ENCODE data around the gene TTLL11. TPM values are rescaled to one million over a fixed set of nuclear protein-coding genes. Genes with fewer than 3 reads are reported as not detected.

TTLL11 gene
- total RNA-seq, 1 experiment from 2014 or later: 13.6 TPM

DNA sequence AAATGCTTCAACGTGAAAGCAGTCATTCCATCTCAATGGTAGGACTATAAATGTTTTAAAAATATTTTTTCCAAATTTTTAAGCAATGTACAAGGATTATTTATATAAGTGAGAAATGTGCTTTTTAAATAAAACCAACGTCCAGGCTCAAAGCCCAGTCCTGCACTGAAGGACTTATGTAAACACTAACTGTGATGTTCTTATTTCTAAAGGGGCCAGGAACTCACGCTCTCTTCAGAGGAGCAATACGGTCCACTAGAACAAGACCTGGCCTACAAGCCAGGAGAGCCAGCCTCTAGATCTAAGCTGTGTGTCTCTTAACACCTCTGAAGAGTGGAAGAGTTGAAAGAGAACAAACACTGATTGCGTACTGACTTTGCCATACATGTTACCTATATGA, 12.1 kb downstream of the TTLL11 start:
- H3K27ac Mint-ChIP-seq (ENCODE audit: low read depth, unreplicated experiment): no peak overlapping the region
- CTCF ChIA-PET: interaction anchor here (0.7 to 3.8 kb wide), 3 partner anchors 9 to 372 kb away, joined by 3 to 14 read pairs (median 4); no protein-coding TSS in a partner anchor

GRCh38 chr9:122078557-122078956, 14.6 kb downstream of the TTLL11 start:
- ChIA-PET POLR2A (interaction anchor here (1.0 kb wide), 1 partner anchor 14 kb away, joined by 6 read pairs; no protein-coding TSS in a partner anchor), CTCF (interaction anchor here (0.5 to 3.8 kb wide), 5 partner anchors 20 to 1537 kb away, joined by 3 to 14 read pairs (median 3); no protein-coding TSS in a partner anchor)
- Mint-ChIP-seq H3K36me3 (ENCODE audit: insufficient read depth, unreplicated experiment) (peaks cover 7% of the 10 kb centered on the region), H3K4me3 (ENCODE audit: unreplicated experiment) (no peak overlapping the region), H3K4me1 (ENCODE audit: insufficient read depth, unreplicated experiment) (no peaks in the 10 kb centered on the region), H3K27me3 (ENCODE audit: insufficient read depth, unreplicated experiment) (no peaks in the 10 kb centered on the region), H3K27ac (ENCODE audit: low read depth, unreplicated experiment) (no peak overlapping the region), H3K9me3 (ENCODE audit: unreplicated experiment) (peaks cover 20% of the 10 kb centered on the region)
- intact Hi-C loops (cut with micrococcal nuclease): no loop called here
- DNase-seq (ENCODE audit: unreplicated experiment): no peak
- BruUV-seq (replicated peaks): no TSS peak
- TF ChIP-seq CTCF (IDR thresholded peaks at IDR 0.05; ENCODE audit: unreplicated experiment): no peak

More for the DNA sequence above, 12.1 kb downstream of the TTLL11 start:
- no peak for TF ChIP-seq CTCF (IDR thresholded peaks at IDR 0.05; ENCODE audit: unreplicated experiment)
- Mint-ChIP-seq H3K36me3 (ENCODE audit: insufficient read depth, unreplicated experiment) (peaks cover 7% of the 10 kb centered on the region), H3K9me3 (ENCODE audit: unreplicated experiment) (peaks cover 20% of the 10 kb centered on the region), H3K4me3 (ENCODE audit: unreplicated experiment) (no peak overlapping the region), H3K4me1 (ENCODE audit: insufficient read depth, unreplicated experiment) (no peaks in the 10 kb centered on the region), H3K27me3 (ENCODE audit: insufficient read depth, unreplicated experiment) (no peaks in the 10 kb centered on the region)
- intact Hi-C loops (cut with micrococcal nuclease): no loop called here
- BruUV-seq (replicated peaks): no TSS peak
- DNase-seq (ENCODE audit: unreplicated experiment): no peak
- POLR2A ChIA-PET: no interaction called here

GRCh38 chr9:122076773-122077172, 16.3 kb downstream of the TTLL11 start:
- BruUV-seq (replicated peaks): no TSS peak
- Mint-ChIP-seq H3K27ac (ENCODE audit: low read depth, unreplicated experiment) (no peak overlapping the region), H3K4me1 (ENCODE audit: insufficient read depth, unreplicated experiment) (no peaks in the 10 kb centered on the region), H3K27me3 (ENCODE audit: insufficient read depth, unreplicated experiment) (no peaks in the 10 kb centered on the region), H3K4me3 (ENCODE audit: unreplicated experiment) (no peak overlapping the region), H3K9me3 (ENCODE audit: unreplicated experiment) (peaks cover 20% of the 10 kb centered on the region), H3K36me3 (ENCODE audit: insufficient read depth, unreplicated experiment) (peaks cover 4% of the 10 kb centered on the region)
- intact Hi-C loops (cut with micrococcal nuclease): no loop called here
- no peak for DNase-seq (ENCODE audit: unreplicated experiment)
- ChIA-PET CTCF (no interaction called here), POLR2A (no interaction called here)
- no peak for TF ChIP-seq CTCF (IDR thresholded peaks at IDR 0.05; ENCODE audit: unreplicated experiment)

DNA sequence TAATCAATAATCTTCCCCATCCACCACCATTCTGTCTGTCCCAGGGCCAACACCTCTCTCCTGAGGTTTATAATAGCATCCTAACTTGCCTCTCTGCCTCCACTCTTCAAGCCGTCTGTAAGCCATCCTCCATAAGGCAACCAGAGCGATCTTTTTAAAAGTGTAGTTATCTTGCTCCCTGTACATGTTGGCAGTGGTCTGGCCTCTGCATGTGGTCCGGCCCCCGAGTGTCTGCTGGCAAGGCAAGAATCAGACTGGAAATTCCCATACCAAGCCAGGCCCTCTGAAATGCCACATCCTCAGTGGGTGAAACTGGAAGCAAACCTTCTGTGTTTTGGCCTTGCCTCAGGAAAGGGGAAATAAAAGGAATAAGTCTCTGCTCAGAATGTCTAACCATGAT, 17.0 kb downstream of the TTLL11 start:
- no TSS peak for BruUV-seq (replicated peaks)
- Mint-ChIP-seq H3K4me3 (ENCODE audit: unreplicated experiment) (no peak overlapping the region), H3K36me3 (ENCODE audit: insufficient read depth, unreplicated experiment) (peaks cover 6% of the 10 kb centered on the region), H3K27ac (ENCODE audit: low read depth, unreplicated experiment) (no peak overlapping the region), H3K4me1 (ENCODE audit: insufficient read depth, unreplicated experiment) (no peaks in the 10 kb centered on the region), H3K27me3 (ENCODE audit: insufficient read depth, unreplicated experiment) (no peaks in the 10 kb centered on the region), H3K9me3 (ENCODE audit: unreplicated experiment) (peaks cover 20% of the 10 kb centered on the region)
- TF ChIP-seq CTCF (IDR thresholded peaks at IDR 0.05; ENCODE audit: unreplicated experiment): no peak
- intact Hi-C loops (cut with micrococcal nuclease): no loop called here
- POLR2A ChIA-PET: no interaction called here
- CTCF ChIA-PET: no interaction called here
- DNase-seq (ENCODE audit: unreplicated experiment): no peak
